Activated CD4-positive, alpha-beta T cell treated with anti-CD3 and anti-CD28 coated beads, Interleukin-2, Interleukin-4, amounts not matched to agents 100 ng/mL and 50 ng/mL, durations not matched to agents 16 hours and 8 hours (primary cell): ENCODE data around the gene AHCY.
"Not testable (repeated sequence)": the region's sequence is repeated elsewhere in the genome, so short reads cannot be mapped to it uniquely, and the experiment has no call there.

ENCODE experiments used
- DNase-seq: peaks from one replicate; pipeline ENCODE4 v3.0.0-alpha.2; 2020; ENCODE audit warnings: low spot score

AHCY gene

GRCh38 chr20:34302723-34303533 lies at the start of gene AHCY:
TSS of gene AHCY (minus strand) at chr20:34303355. CDS start at chr20:34303270, 85 bp downstream.
- DNase-seq, result peak; percentile 95

DNA sequence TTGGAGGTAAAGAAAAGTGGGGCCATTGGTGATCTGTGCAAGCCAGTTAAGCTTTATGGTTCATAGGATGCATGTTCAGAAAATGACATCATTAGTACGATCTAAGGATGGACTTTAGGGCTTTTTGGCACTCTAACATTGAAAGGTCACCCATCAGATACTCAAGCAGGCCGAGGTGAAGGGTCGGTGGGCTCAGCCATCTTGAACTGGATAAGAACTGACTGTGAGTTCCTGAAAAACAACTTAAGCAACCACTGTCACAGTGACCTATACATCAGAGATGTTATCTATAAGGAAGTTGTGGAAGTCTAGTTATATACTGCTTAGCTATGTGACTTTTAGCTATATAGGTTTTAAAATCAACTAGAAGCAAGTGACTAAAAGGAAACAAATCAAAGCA lies 46.9 kb upstream of the AHCY start:
- no peak for DNase-seq

- no peak for DNase-seq
Measured at GRCh38 chr20:34347571-34347970, 44.4 kb upstream of the AHCY start.

- not testable (repeated sequence) for DNase-seq
Measured at GRCh38 chr20:34346533-34346865, 43.3 kb upstream of the AHCY start.

DNA sequence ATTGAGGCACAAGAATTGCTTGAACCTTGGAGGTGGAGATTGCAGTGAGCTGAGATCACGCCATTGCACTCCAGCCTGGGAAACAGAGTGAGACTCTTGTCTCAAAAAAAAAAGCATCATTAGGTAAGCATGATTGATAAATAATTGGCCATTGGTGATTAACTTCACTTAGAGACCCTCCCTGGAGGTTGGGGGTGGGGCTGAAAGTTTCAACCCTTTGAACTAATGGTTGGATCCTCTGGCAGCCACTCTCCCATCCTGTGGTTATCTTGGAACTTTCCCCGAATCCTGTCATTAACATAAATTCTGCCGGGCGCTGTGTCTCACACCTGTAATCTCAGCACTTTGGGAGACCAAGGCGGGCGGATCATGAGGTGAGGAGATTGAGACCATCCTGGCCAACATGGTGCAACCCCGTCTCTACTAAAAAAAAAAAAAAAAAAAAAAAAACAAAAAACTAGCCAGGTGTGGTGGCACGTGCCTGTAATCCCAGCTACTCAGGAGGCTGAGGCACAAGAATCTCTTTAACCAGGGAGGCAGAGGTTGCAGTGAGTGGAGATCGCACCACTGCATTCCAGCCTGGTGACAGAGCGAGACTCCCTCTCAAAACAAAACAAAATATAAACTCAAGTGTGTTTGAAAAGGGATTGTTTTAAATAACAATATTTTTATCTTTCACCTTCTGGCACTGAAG lies 42.8 kb upstream of the AHCY start:
- DNase-seq, result not testable (repeated sequence)

- DNase-seq, result no peak
Measured at GRCh38 chr20:34345402-34345736, 42.2 kb upstream of the AHCY start.

GRCh38 chr20:34344238-34344637 lies 41.1 kb upstream of the AHCY start:
- no peak for DNase-seq

DNA sequence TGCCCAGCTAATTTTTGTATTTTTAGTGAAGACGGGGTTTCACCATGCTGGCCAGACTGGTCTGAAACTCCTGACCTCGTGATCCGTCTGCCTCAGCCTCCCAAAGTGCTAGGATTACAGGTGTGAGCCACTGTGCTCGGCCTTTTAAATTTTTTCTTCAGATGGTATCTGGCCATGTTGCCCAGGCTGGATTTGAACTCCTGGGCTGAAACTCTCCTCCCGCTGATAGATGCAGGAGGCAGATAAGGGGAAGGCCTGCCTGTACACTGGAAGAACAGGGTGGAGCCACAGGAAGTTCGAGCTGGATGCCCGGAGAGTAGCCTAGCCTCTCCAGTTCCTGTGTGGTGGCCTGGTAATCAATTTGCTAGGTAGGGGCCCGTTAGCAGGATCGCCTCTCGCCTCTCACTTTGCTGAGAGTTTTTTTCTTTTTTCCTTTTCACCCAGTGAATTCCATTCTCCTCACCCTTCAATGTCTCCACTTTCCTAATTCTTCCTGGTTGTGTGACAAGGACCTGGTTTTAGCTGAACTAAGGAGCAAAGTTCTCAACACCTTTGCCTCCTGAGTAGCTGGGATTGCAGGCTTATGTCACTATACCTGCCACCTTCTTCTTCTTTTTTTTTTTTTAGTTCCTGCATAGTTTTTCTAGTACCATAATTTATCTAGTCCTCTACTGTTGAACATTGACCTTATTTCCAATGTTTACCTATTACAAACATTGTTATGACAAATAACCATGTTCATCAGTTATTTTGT lies 40.5 kb upstream of the AHCY start:
- DNase-seq, result no peak

DNA sequence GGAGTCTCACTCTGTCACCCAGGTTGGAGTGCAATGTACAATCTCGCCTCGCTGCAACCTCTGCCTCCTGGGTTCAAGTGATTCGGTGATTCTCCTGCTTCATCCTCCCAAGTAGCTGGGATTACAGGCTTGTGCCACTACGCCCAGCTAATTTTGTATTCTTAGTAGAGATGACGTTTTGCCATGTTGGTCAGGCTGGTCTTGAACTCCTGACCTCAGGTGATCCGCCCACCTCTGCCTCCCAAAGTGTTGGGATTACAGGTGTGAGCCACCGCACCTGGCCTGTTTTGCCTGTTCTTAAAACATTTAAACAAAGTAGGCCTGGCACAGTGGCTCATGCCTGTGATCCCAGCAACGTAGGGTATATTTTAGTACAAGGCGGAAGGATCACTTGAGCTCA lies 38.0 kb upstream of the AHCY start:
- not testable (repeated sequence) for DNase-seq

DNA sequence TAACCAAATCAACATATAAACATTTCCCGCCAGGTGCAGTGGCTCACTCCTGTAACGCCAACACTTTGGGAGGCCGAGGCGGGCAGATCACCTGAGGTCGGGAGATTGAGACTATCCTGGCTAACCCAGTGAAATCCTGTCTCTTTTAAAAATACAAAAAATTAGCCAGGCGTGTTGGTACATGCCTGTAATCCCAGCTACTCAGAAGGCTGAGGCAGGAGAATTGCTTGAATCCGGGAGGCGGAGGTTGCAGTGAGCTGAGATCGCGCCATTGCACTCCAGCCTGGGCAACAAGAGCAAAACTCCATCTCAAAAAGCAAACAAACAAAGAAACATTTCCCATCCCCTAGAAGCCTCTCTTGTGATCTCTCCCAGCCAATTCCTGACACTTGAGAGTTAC lies 37.6 kb upstream of the AHCY start:
- not testable (repeated sequence) for DNase-seq

- no peak for DNase-seq
Measured at GRCh38 chr20:34337982-34338726, 35.0 kb upstream of the AHCY start.

DNA sequence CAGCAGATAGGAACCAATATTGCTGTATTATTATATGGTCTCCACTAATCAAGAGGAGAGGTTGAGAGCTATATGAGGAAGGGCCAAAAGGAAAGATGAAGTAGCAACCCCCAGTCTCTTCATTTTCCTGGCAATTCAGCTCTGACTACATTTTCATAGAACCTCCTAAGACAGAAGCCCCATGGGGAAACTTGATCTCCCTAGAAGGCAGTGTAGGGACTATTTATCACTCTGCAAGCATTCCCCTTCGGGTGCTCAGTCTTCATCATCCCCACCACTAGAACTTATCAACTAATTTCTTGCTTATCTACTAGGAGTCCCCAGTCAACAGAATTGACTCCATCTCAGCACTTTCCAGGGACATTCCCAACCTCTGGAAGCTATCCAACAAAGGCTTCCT lies 34.4 kb upstream of the AHCY start:
- no peak for DNase-seq

DNA sequence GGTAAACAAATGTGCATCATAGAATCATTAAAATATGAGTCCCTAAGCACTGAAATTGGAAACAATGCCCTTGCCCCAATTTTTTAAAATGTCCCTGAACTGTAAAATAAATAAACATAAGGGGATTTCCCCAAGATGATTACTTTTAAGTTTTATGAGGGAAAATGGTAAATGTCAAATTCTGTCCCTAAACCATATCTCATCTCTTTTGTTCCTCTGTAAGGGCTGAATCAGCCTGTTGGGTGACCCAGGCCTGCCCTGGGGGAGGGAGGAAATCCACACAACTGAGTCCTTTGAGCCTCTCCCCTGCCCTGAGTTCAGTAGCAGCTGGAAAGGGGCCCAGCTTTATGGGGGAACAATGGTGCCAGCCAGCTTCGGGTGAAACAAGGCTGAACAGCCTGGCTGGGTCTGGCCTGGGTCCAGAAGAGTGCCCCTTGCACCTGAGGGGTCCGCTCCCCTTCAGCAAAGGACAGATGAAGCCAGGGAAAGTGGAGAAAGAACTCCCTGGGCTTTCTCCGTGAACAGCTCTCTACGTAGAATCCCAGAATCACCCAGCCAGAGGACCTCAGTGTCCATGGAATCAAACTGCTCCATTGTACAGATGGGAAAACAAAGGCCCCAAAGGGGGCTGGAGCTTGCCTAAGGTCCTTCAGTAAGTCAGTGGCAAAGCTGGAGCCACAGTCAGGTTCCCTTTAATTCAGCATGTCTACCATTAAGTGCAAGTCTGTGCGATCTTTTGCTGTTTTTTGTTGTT lies 31.7 kb upstream of the AHCY start:
- DNase-seq, result no peak

GRCh38 chr20:34333786-34334185 lies 30.6 kb upstream of the AHCY start:
- no peak for DNase-seq

DNA sequence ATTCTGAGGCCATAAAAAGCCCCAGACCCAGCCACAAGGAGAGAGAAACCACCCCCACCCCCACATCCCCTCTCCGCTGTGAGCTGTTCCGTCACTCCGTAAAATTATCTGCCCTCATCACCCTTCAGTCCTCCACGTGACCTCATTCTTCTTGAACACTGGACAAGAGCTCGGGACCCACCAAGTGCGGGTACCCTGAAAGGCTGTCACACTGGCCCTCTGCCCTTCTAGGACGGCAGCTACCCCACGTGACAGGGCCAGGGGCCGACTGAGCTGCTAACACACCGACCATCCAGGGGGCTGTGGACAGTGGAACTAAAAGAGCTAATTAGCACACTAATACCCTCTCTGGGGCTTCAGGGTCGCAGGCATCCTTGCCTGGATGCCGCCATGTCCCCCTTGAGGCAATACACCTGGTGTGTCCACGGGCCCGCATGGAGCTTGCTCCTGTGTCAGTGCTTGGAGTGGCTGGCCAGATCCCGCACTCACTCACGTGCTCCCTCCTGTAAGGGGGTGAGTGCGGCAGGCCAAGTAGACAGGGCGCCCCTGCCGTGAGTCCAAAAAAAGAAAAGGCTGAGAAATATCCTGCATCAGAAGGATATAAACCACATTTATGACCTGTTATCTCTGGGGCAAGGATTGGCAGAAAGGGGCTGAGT lies 29.2 kb upstream of the AHCY start:
- DNase-seq, result no peak

GRCh38 chr20:34331838-34332237 lies 28.7 kb upstream of the AHCY start:
- DNase-seq, result no peak

DNA sequence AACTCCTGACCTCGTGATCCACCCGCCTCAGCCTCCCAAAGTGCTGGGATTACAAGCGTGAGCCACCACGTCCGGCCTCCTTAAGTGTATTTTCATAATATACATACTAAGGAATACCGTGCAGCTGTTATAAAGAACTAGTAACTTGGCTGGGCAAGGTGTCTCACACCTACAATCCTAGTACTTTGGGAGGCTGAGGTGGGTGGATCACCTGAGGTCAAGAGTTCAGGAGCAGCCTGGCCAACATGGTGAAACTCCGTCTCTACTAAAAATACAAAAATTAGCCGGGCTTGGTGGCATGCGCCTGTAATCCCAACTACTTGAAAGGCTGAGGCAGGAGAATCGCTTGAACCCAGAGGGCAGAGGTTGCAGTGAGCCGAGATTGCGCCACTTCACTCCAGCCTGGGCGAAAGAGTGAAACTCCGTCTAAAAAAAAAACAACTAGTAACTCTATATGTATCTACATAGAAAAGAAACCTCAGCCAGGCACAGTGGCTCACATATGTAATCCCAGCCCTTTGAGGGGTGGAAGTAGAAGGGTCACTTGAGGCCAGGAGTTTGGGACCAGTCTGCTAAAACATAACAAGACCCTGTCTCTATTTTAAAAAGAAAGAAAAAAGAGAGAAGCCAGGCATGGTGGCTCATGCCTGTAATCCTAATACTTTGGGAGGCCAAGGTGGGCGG lies 27.8 kb upstream of the AHCY start:
- not testable (repeated sequence) for DNase-seq

- DNase-seq, result no peak
Measured at GRCh38 chr20:34328928-34329677, 25.9 kb upstream of the AHCY start.

DNA sequence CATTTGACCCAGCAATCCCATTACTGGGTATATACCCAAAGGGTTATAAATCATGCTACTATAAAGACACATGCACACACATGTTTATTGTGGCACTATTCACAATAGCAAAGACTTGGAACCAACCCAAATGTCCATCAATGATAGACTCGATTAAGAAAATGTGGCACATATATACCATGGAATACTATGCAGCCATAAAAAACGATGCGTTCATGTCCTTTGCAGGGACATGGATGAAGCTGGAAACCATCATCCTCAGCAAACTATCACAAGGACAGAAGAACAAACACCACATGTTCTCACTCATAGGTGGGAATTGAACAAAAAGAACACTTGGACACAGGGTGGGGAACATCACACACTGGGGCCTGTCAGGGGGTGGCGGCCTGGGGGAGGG lies 25.1 kb upstream of the AHCY start:
- DNase-seq, result not testable (repeated sequence)

- DNase-seq, result no peak
Measured at GRCh38 chr20:34324541-34324940, 21.4 kb upstream of the AHCY start.
